Fibroblast of lung (primary cell): ENCODE results near the gene ZNF568. TPM values are rescaled to one million over a fixed set of nuclear protein-coding genes. Genes with fewer than 3 reads are reported as not detected.

ENCODE experiments used
- DNase-seq, 2 donors: peaks; one replicate each; pipeline versions ENCODE4 v3.0.0 to v3.0.0-alpha.2; 2010; ENCODE audit warnings: low read depth in 2 of 2
- H2AFZ ChIP-seq: 2 replicates; pipeline ENCODE4 v1.5.1; 2012; ENCODE audit warnings: low read length, control low read depth, inconsistent platforms
- H3K27ac ChIP-seq: 2 replicates; pipeline ENCODE4 v1.5.1; 2011; ENCODE audit warnings: low read length, control low read depth; ENCODE audit not compliant: insufficient read depth
- H3K27me3 ChIP-seq: 2 replicates; pipeline ENCODE4 v1.5.1; 2011; ENCODE audit warnings: mild to moderate bottlenecking, low read length; ENCODE audit not compliant: control insufficient read depth, insufficient read depth
- H3K36me3 ChIP-seq: 2 replicates; pipeline ENCODE4 v1.5.1; 2011; ENCODE audit warnings: low read length; ENCODE audit not compliant: control insufficient read depth, insufficient read depth
- H3K4me1 ChIP-seq: 2 replicates; pipeline ENCODE4 v1.5.1; 2011; ENCODE audit warnings: low read length; ENCODE audit not compliant: control insufficient read depth, insufficient read depth; ENCODE audit errors: extremely low read depth
- H3K4me2 ChIP-seq: 2 replicates; pipeline ENCODE4 v1.5.1; 2011; ENCODE audit warnings: low read length, control low read depth; ENCODE audit not compliant: insufficient read depth; ENCODE audit errors: extremely low read depth
- H3K4me3 ChIP-seq, 4 experiments: fragments of 200-600 bp in 1 of 4; sonication (generic) in 1 of 4; replicated peaks in 1 of 4; 2 replicates each; pipeline ENCODE4 v1.5.1; 2011 to 2016; ENCODE audit warnings: low read length in 4 of 4, low read depth in 3 of 4, mild to moderate bottlenecking in 3 of 4, control low read depth in 2 of 4, inconsistent platforms in 1 of 4, mixed read lengths in 1 of 4; ENCODE audit not compliant: insufficient read depth in 1 of 4; ENCODE audit errors: control extremely low read depth in 1 of 4
- H3K79me2 ChIP-seq: 2 replicates; pipeline ENCODE4 v1.5.1; 2012; ENCODE audit warnings: mild to moderate bottlenecking, low read length, inconsistent platforms; ENCODE audit not compliant: control insufficient read depth, insufficient read depth
- H3K9ac ChIP-seq: 2 replicates; pipeline ENCODE4 v1.5.1; 2011; ENCODE audit warnings: mild to moderate bottlenecking, low read length, control low read depth; ENCODE audit not compliant: insufficient read depth
- H3K9me3 ChIP-seq: 2 replicates; pipeline ENCODE4 v1.5.1; 2012; ENCODE audit warnings: low read depth, low read length; ENCODE audit not compliant: control insufficient read depth, insufficient read depth
- H4K20me1 ChIP-seq: 2 replicates; pipeline ENCODE4 v1.5.1; 2011; ENCODE audit warnings: low read length; ENCODE audit not compliant: control insufficient read depth, insufficient read depth; ENCODE audit errors: extremely low read depth
- CTCF ChIP-seq, 2 donors: IDR thresholded peaks in 1 of 2; conservative IDR thresholded peaks in 1 of 2; 1 replicate in 1 of 2; 2 replicates in 1 of 2; pipeline ENCODE4 v1.5.1; 2011 to 2012; ENCODE audit warnings: low read length in 2 of 2, control low read depth in 1 of 2, inconsistent platforms in 1 of 2, low read depth in 1 of 2, mild to moderate bottlenecking in 1 of 2
- EZH2 ChIP-seq: IDR thresholded peaks from 2 replicates; pipeline ENCODE4 v1.5.1; 2012; ENCODE audit warnings: low read length, control low read depth, mild to moderate bottlenecking; ENCODE audit errors: missing control alignments
- polyA plus RNA-seq, 2 donors: library from polyadenylated mRNA; depleted of rRNA in 1 of 2; stranded (reverse) in 1 of 2; unstranded in 1 of 2; fragments of >200 nt; gene quantifications; 2 replicates each; pipeline ENCODE4 v1.2.1, GENCODE V29; 2011 to 2012; ENCODE audit warnings: missing spikeins in 1 of 2
- total RNA-seq: library from RNA; depleted of rRNA; stranded (reverse); fragments of >200 nt; gene quantifications from 2 replicates; pipeline ENCODE4 v1.2.1, GENCODE V29; 2014

The ZNF568 gene
- total and polyA plus RNA-seq, 2 donors (not counting 1 experiment from before 2014, with no cell fraction given), result 9.0 to 33.2 TPM

- DNase-seq, result no peak
- no peaks in the 10 kb centered on the region for H3K4me1 ChIP-seq
- H3K4me3 ChIP-seq, result no peak overlapping the region
- H3K79me2 ChIP-seq, result no peaks in the 10 kb centered on the region
- no peak overlapping the region for H3K27ac ChIP-seq
- H3K9ac ChIP-seq, result no peak overlapping the region
- H3K9me3 ChIP-seq, result peaks cover 7% of the 10 kb centered on the region
- H3K36me3 ChIP-seq, result no peaks in the 10 kb centered on the region
- H3K27me3 ChIP-seq, result no peaks in the 10 kb centered on the region
- H2AFZ ChIP-seq, result no peak overlapping the region
- no peak overlapping the region for H3K4me2 ChIP-seq
- no peaks in the 10 kb centered on the region for H4K20me1 ChIP-seq
- no peak for TF ChIP-seq EZH2
Observed at GRCh38 chr19:36891768-36892357, 24.3 kb upstream of the ZNF568 start.

- Histone ChIP-seq H3K4me2 (no peak overlapping the region), H2AFZ (no peak overlapping the region), H3K79me2 (no peaks in the 10 kb centered on the region), H3K9me3 (peaks cover 7% of the 10 kb centered on the region), H3K27me3 (no peaks in the 10 kb centered on the region), H3K36me3 (no peaks in the 10 kb centered on the region), H3K4me3 (no peak overlapping the region), H4K20me1 (no peaks in the 10 kb centered on the region), H3K4me1 (no peaks in the 10 kb centered on the region), H3K9ac (no peak overlapping the region), H3K27ac (no peak overlapping the region)
- DNase-seq, result no peak
- TF ChIP-seq CTCF (conservative IDR thresholded peaks at IDR 0.05 in 1 of 2, IDR thresholded peaks at IDR 0.05 in 1 of 2; ENCODE audit: low read depth in 1 of 2, low read length in 2 of 2) (no peak), EZH2 (no peak)
Observed at GRCh38 chr19:36894849-36895383, 21.2 kb upstream of the ZNF568 start.

- no peaks in the 10 kb centered on the region for H3K4me1 ChIP-seq
- no peaks in the 10 kb centered on the region for H3K36me3 ChIP-seq
- TF ChIP-seq EZH2 (no peak), CTCF (conservative IDR thresholded peaks at IDR 0.05 in 1 of 2, IDR thresholded peaks at IDR 0.05 in 1 of 2; ENCODE audit: low read depth in 1 of 2, low read length in 2 of 2) (no peak)
- H3K4me3 ChIP-seq, result no peak overlapping the region
- H3K79me2 ChIP-seq, result no peaks in the 10 kb centered on the region
- H2AFZ ChIP-seq, result no peak overlapping the region
- H3K9me3 ChIP-seq, result no peaks in the 10 kb centered on the region
- no peak overlapping the region for H3K27ac ChIP-seq
- DNase-seq, result no peak
- no peaks in the 10 kb centered on the region for H3K27me3 ChIP-seq
- H4K20me1 ChIP-seq, result no peaks in the 10 kb centered on the region
- H3K4me2 ChIP-seq, result no peak overlapping the region
- H3K9ac ChIP-seq, result no peak overlapping the region
Observed at GRCh38 chr19:36898422-36898821, 17.7 kb upstream of the ZNF568 start.
